Activated T-helper 9 cell treated with anti-CD3 and anti-CD28 coated beads, Interleukin-2, amount 50 U/mL, for 16 hours (primary cell): ENCODE data around the gene TUBA1B.

Experiments used
- DNase-seq: peaks from one replicate; pipeline ENCODE4 v3.0.0-alpha.2; 2020; ENCODE audit warnings: low read depth

Gene TUBA1B

GRCh38 chr12:49089821-49090773, 41.1 kb downstream of the TUBA1B start:
- DNase-seq: no peak

- no peak for DNase-seq
These were observed 42.3 kb downstream of the TUBA1B start for GRCh38 chr12:49088932-49089330.

- peak; percentile 53 for DNase-seq
These were observed 42.9 kb downstream of the TUBA1B start for GRCh38 chr12:49088150-49088931.

- no peak for DNase-seq
These were observed 45.1 kb downstream of the TUBA1B start for GRCh38 chr12:49086116-49086515.

- no peak for DNase-seq
These were observed 46.8 kb downstream of the TUBA1B start for GRCh38 chr12:49084438-49084837.

- no peak for DNase-seq
These were observed 51.4 kb downstream of the TUBA1B start for GRCh38 chr12:49079793-49080192.
